HepG2 (cell line): Measurements from ENCODE around the gene HMHB1. TPM values are rescaled to one million over a fixed set of nuclear protein-coding genes. Genes with fewer than 3 reads are reported as not detected.

Experiments used
- ATAC-seq: fragments of 200-7000 bp; cut with Tn5 transposase; 3 replicates; pipeline ENCODE4 v1.9.1; 2020; ENCODE audit warnings: mild to moderate bottlenecking, moderate library complexity
- BruUV-seq: library from RNA; stranded (reverse); fragments of 400-500 nt; replicated peaks from 2 replicates; lab custom pipeline; 2021; lab: Mats Ljungman, UMichigan
- CTCF ChIA-PET: fragments of 300-600 bp; formaldehyde crosslinking; extraction: SDS; loops from one replicate; lab custom pipeline; 2021; ENCODE audit warnings: low total read pairs, inconsistent platforms, low intra/inter-chr PET ratio; lab: Yijun Ruan, JAX
- POLR2A ChIA-PET: fragments of 350-600 bp; sonication (Branson Sonifier 250); formaldehyde crosslinking; loops from one replicate; lab custom pipeline; 2020; ENCODE audit warnings: antibody characterized with exemption, inconsistent platforms; lab: Yijun Ruan, JAX
- DNase-seq: peaks from one replicate; pipeline ENCODE4 v3.0.0-alpha.2; 2015; ENCODE audit warnings: low spot score
- FAIRE-seq: peaks from 3 replicates; lab custom pipeline; 2011; peaks lifted over from hg19 to GRCh38; lab: Jason Lieb, UNC
- H2AFZ ChIP-seq: one replicate; pipeline ENCODE4 v1.6.1; 2011; ENCODE audit warnings: low read length, inconsistent platforms
- H3K27ac ChIP-seq: fragments of 300-600 bp; 3 replicates; pipeline ENCODE4 v1.8.0; 2011; ENCODE audit warnings: mixed run types, mild to moderate bottlenecking, mixed read lengths, low read length, inconsistent platforms; ENCODE audit not compliant: insufficient read depth; ENCODE audit errors: extremely low read length
- H3K27me3 ChIP-seq, 2 experiments: fragments of 200-600 bp in 1 of 2; 2 replicates in 1 of 2; 3 replicates in 1 of 2; pipeline versions ENCODE4 v1.6.0 to v1.8.0; 2011; ENCODE audit warnings: low read length in 2 of 2, mild to moderate bottlenecking in 2 of 2, moderate library complexity in 2 of 2, inconsistent platforms in 1 of 2; ENCODE audit not compliant: insufficient read depth in 2 of 2, control insufficient read depth in 1 of 2
- H3K36me3 ChIP-seq, 2 experiments: fragments of 200-600 bp in 1 of 2; replicated peaks in 1 of 2; 2 replicates in 1 of 2; 3 replicates in 1 of 2; pipeline versions ENCODE4 v1.5.1 to v1.8.0; 2011; ENCODE audit warnings: low read length in 2 of 2, inconsistent platforms in 1 of 2; ENCODE audit not compliant: insufficient read depth in 2 of 2, control insufficient read depth in 1 of 2
- H3K4me1 ChIP-seq: 2 replicates; pipeline ENCODE4 v1.5.1; 2012; ENCODE audit warnings: low read length, inconsistent platforms; ENCODE audit not compliant: insufficient read depth
- H3K4me2 ChIP-seq: 2 replicates; pipeline ENCODE4 v1.6.0; 2011; ENCODE audit warnings: low read depth, low read length, inconsistent platforms
- H3K4me3 ChIP-seq, 3 experiments: fragments of 200-600 bp in 1 of 3; sonication (generic), shearing (Covaris generic) in 1 of 3; replicated peaks in 1 of 3; 2 replicates each; pipeline ENCODE4 v1.5.1; 2011 to 2016; ENCODE audit warnings: low read length in 3 of 3, inconsistent platforms in 2 of 3, low read depth in 2 of 3, mild to moderate bottlenecking in 2 of 3, control low read depth in 1 of 3, mixed read lengths in 1 of 3; ENCODE audit not compliant: insufficient read depth in 1 of 3
- H3K79me2 ChIP-seq: one replicate; pipeline ENCODE4 v1.6.1; 2011; ENCODE audit warnings: low read length, inconsistent platforms; ENCODE audit not compliant: insufficient read depth
- H3K9ac ChIP-seq: 2 replicates; pipeline ENCODE4 v1.6.0; 2011; ENCODE audit warnings: mild to moderate bottlenecking, low read depth, low read length, inconsistent platforms; ENCODE audit not compliant: insufficient read depth
- H3K9me3 ChIP-seq: 2 replicates; pipeline ENCODE4 v1.5.1; 2012; ENCODE audit warnings: mild to moderate bottlenecking, low read length
- H4K20me1 ChIP-seq: 2 replicates; pipeline ENCODE4 v1.6.0; 2011; ENCODE audit warnings: inconsistent platforms, mild to moderate bottlenecking, low read length, moderate library complexity; ENCODE audit not compliant: insufficient read depth
- AHDC1 ChIP-seq: sonication (generic); formaldehyde crosslinking; IDR thresholded peaks from 2 replicates; pipeline ENCODE4 v1.5.1; 2020; ENCODE audit warnings: mild to moderate bottlenecking, missing genetic modification reagents, borderline replicate concordance
- SNAPC5 ChIP-seq: sonication (generic); formaldehyde crosslinking; IDR thresholded peaks from 2 replicates; pipeline ENCODE4 v1.8.1; 2023; ENCODE audit warnings: mild to moderate bottlenecking, missing genetic modification reagents, borderline replicate concordance
- SP4 ChIP-seq: sonication (generic); formaldehyde crosslinking; IDR thresholded peaks from 2 replicates; pipeline ENCODE4 v1.8.1; 2023; ENCODE audit warnings: mild to moderate bottlenecking, missing genetic modification reagents
- ZMYM3 ChIP-seq: sonication (generic); formaldehyde crosslinking; IDR thresholded peaks from 2 replicates; pipeline ENCODE4 v1.5.1; 2020; ENCODE audit warnings: mild to moderate bottlenecking, missing genetic modification reagents
- ZNF230 ChIP-seq: sonication (generic); formaldehyde crosslinking; IDR thresholded peaks from 2 replicates; pipeline ENCODE4 v1.4.0; 2020; ENCODE audit warnings: mild to moderate bottlenecking, missing genetic modification reagents
- ZNF256 ChIP-seq: sonication (generic); formaldehyde crosslinking; conservative IDR thresholded peaks from 2 replicates; pipeline ENCODE4 v1.4.0; 2020; ENCODE audit warnings: missing genetic modification reagents
- ZNF30 ChIP-seq: sonication (generic); formaldehyde crosslinking; IDR thresholded peaks from 2 replicates; pipeline ENCODE4 v1.5.0; 2020; ENCODE audit warnings: mild to moderate bottlenecking, missing genetic modification reagents
- ZNF670 ChIP-seq: sonication (generic); formaldehyde crosslinking; IDR thresholded peaks from 2 replicates; pipeline ENCODE4 v1.8.0; 2022; ENCODE audit warnings: mild to moderate bottlenecking, missing genetic modification reagents, borderline replicate concordance
- ZNF839 ChIP-seq: sonication (generic); formaldehyde crosslinking; IDR thresholded peaks from 2 replicates; pipeline ENCODE4 v1.4.0; 2020; ENCODE audit warnings: missing genetic modification reagents, mild to moderate bottlenecking, borderline replicate concordance
- WGBS: methylation state at CpG from one replicate; pipeline ENCODE4 v1.1.6; 2017; ENCODE audit warnings: low lambda C conversion rate; 5-methylcytosine and 5-hydroxymethylcytosine counted together
- in situ Hi-C: cut with HindIII; loops from 2 replicates; pipeline ENCODE4 v1.10.0; 2017; ENCODE audit warnings: low pct_unique_long_range_greater_than_20kb; ENCODE audit not compliant: extremely low pct_ligation_motif_present
- intact Hi-C: fragments of 100-400 bp; cut with micrococcal nuclease; formaldehyde crosslinking; loops from one replicate; pipeline ENCODE4 v1.10.0; 2022; ENCODE audit not compliant: unreplicated experiment
- polyA plus RNA-seq, 8 experiments: library from polyadenylated mRNA; depleted of rRNA in 3 of 8; stranded (reverse) in 7 of 8; unstranded in 1 of 8; fragments of >200 nt; fragmentation: Illumina TruSeq in 4 of 8; extraction: Trizol in 4 of 8; gene quantifications; 2 replicates each; pipeline versions ENCODE4 v1.2.1 to v1.2.3, GENCODE V29; 2011 to 2016; ENCODE audit warnings: low read depth in 4 of 8, missing spikeins in 1 of 8, mixed read lengths in 1 of 8; ENCODE audit not compliant: insufficient read depth in 1 of 8
- total RNA-seq, 5 experiments: library from RNA; depleted of rRNA; stranded (reverse); fragments of >200 nt; fragmentation: Illumina TruSeq; extraction: Trizol; gene quantifications; 2 replicates each; pipeline ENCODE4 v1.2.3, GENCODE V29; 2016; ENCODE audit warnings: low read depth in 1 of 5

HMHB1 gene
- total and polyA plus RNA-seq, 2 of the 13 experiments (the other 11 are each of a cell fraction or from before 2014, with no cell fraction given): not detected

GRCh38 chr5:143837306-143837848, 25.4 kb downstream of the HMHB1 start:
- Histone ChIP-seq H2AFZ (no peak overlapping the region), H3K9me3 (no peaks in the 10 kb centered on the region), H3K9ac (no peak overlapping the region), H3K36me3 (no peaks in the 10 kb centered on the region), H3K27me3 (no peaks in the 10 kb centered on the region), H4K20me1 (no peaks in the 10 kb centered on the region), H3K79me2 (no peaks in the 10 kb centered on the region), H3K4me2 (no peak overlapping the region), H3K4me3 (no peak overlapping the region), H3K27ac (no peak overlapping the region), H3K4me1 (no peaks in the 10 kb centered on the region)
- BruUV-seq: no TSS peak
- ATAC-seq (no peak), DNase-seq (no peak), FAIRE-seq (no peak)
- ChIA-PET POLR2A (no interaction called here), CTCF (no interaction called here)
- in situ Hi-C loops: no loop called here
- 37% methylated on average over 7 of the region's 7 CpGs for WGBS
- intact Hi-C loops: no loop called here
- TF ChIP-seq ZNF839 (CRISPR knock-in tag) (no peak), ZNF670 (no peak), AHDC1 (CRISPR knock-in tag) (no peak), SP4 (no peak), ZMYM3 (no peak), ZNF230 (no peak), ZNF256 (CRISPR knock-in tag) (no peak), ZNF30 (CRISPR knock-in tag) (no peak), SNAPC5 (CRISPR knock-in tag) (no peak)
